Jurkat, Clone E6-1 (cell line): Measurements from ENCODE around the gene ZNRF3.
A peak's percentile ranks its signal among the peaks of the same experiment; 100 is the strongest.

Experiments used
- DNase-seq: peaks from one replicate; pipeline ENCODE4 v3.0.0-alpha.2; 2011; ENCODE audit warnings: low read depth, low spot score
- H3K4me3 ChIP-seq: 2 replicates; pipeline ENCODE4 v1.5.1; 2011; ENCODE audit warnings: mild to moderate bottlenecking, low read length, control low read depth, moderate library complexity

Gene ZNRF3

DNA sequence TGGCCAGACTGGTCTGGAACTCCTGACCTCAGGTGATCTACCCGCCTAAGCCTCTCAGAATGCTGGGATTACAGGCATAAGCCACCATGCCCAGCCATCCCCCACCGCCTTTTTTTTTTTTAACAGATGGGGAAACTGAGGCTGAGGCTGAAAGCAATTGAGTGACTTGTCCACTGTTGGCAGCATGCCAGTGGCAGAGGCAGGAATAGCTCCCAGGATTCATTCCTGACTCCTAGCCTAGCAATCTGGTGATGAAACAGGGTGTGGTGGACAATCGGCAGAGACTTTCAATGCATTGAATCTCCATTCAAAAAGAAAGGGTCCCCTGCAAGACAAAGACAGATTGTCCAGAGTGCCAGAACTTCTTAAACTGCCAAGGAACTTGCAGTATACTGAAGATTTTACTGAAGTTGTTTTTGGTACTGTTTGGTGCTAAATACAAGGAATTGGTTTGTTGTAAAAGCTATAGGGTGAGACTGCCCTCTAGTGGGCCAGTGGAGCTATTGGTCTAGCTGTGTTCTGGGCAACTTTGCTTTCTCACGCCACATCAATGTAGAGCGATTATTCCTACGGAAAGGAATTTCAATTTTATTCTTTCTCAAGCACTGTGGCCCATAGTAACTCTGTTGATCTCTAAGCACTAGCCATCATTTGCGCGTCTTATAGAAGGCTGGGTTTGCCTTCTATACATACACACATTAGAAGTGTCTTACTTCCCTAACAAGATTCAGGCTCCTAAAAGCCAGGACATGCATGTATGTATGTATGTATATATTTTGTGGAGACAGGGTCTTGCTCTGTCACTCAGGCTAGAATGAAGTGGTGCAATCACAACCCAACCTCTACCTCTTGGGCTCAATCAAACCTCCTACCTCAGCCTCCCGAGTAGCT, 157.3 kb downstream of the ZNRF3 start:
- no peak overlapping the region for H3K4me3 ChIP-seq
- DNase-seq, result peak; percentile 78

- DNase-seq, result no peak
- H3K4me3 ChIP-seq, result no peak overlapping the region
Measured at GRCh38 chr22:29041408-29041807, 158.0 kb downstream of the ZNRF3 start.

DNA sequence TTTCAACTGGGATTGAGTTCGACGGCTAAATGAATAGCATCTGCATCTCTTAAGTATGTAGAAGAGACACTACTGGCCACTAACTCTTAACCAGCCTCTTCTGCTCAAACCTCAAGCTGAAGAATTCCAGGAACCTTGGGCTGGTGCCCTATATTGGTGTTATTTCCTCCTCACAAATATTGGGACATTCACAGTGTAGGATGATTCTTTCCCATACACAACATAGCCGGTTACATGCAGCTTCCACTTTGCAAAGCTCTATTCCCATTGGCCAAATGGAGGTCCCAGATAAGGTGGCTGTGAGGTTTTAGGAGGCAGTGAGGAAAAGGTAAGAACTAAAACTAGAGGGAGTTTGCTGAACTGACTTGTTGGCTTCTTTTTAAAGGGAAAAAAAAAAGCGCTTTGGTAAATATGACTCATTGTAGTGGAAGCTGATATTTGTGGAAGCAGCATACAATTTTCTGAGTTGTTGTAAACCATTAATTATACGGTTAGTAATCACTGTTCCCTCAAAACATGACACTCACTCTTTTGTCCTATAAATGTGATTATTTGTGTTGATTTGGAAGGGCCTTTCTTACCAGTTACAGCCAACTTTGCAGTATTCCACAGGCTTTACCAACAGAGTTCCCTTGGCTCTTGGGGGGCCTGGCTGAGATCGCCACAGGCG, 160.7 kb downstream of the ZNRF3 start:
- no peak overlapping the region for H3K4me3 ChIP-seq
- no peak for DNase-seq

GRCh38 chr22:29044657-29045176, 161.3 kb downstream of the ZNRF3 start:
- DNase-seq, result no peak
- no peak overlapping the region for H3K4me3 ChIP-seq

DNA sequence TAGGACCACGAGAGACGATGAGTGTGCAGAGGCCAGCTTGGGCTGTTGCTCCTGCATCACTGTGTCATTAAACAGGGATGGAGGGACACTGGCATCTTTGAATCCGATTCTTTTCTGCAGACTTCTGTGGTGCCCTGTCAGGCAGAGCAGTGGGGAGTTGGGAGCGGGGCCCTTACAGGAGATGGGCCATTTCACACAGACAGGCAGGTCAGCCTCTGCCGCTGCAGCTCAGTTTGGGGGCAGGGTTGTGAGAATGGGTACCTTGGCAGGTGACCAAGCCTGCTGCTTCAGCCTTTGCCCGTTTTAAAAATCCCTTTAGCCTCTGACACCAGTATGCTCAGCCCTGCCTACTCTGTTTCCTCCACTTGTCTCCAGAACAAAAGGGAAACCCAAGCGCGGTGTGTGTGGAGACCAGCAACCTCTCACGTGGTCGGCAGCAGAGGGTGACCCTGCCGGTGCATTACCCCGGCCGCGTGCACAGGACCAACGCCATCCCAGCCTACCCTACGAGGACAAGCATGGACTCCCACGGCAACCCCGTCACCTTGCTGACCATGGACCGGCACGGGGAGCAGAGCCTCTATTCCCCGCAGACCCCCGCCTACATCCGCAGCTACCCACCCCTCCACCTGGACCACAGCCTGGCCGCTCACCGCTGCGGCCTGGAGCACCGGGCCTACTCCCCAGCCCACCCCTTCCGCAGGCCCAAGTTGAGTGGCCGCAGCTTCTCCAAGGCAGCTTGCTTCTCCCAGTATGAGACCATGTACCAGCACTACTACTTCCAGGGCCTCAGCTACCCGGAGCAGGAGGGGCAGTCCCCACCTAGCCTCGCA, 165.7 kb downstream of the ZNRF3 start:
- DNase-seq, result no peak
- no peak overlapping the region for H3K4me3 ChIP-seq

- H3K4me3 ChIP-seq, result no peak overlapping the region
- DNase-seq, result no peak
Measured at GRCh38 chr22:29049655-29050263, 166.4 kb downstream of the ZNRF3 start.

DNA sequence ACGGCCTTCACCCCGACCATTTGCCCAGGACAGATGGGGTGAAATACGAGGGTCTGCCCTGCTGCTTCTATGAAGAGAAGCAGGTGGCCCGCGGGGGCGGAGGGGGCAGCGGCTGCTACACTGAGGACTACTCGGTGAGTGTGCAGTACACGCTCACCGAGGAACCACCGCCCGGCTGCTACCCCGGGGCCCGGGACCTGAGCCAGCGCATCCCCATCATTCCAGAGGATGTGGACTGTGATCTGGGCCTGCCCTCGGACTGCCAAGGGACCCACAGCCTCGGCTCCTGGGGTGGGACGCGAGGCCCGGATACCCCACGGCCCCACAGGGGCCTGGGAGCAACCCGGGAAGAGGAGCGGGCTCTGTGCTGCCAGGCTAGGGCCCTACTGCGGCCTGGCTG, 167.1 kb downstream of the ZNRF3 start:
- H3K4me3 ChIP-seq, result no peak overlapping the region
- no peak for DNase-seq

- no peak overlapping the region for H3K4me3 ChIP-seq
- DNase-seq, result no peak
Measured at GRCh38 chr22:29053048-29053702, 169.8 kb downstream of the ZNRF3 start.

GRCh38 chr22:29054251-29054767, 170.9 kb downstream of the ZNRF3 start:
- H3K4me3 ChIP-seq, result no peak overlapping the region
- no peak for DNase-seq

DNA sequence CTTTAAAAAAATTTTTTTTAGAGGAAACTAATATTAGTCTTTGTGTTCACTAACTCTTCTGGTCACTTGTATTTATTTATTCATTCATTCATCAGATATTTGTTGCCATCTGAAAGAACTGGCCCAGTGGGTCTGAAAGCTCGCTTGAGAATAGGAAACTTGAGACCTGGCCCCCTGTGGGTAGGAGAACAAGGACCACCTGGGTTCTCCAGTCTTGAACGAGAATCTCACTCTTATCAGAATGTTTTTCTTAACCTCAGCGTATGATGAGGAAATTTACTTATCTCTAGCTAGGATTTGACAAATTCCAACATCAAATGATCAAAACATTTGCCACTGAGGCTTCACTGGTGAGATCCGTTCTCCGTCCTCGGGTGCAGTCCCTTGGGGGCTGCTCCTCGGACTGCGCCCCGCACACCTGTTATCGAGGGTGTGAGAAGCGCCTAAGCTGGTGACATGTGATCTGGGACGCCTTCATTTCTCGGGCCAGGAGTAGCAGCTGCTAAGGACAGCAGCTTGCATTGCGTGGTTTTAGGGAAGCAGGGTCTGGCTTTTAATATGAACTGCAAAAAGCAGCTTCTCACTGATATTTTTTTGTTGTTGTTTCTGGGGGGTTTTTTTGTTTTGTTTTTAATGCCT, 171.9 kb downstream of the ZNRF3 start:
- no peak overlapping the region for H3K4me3 ChIP-seq
- no peak for DNase-seq

- no peak for DNase-seq
- no peak overlapping the region for H3K4me3 ChIP-seq
Measured at GRCh38 chr22:29056472-29056871, 173.1 kb downstream of the ZNRF3 start.

- DNase-seq, result no peak
- H3K4me3 ChIP-seq, result no peak overlapping the region
Measured at GRCh38 chr22:29060251-29060869, 177.0 kb downstream of the ZNRF3 start.

- DNase-seq, result no peak
- H3K4me3 ChIP-seq, result no peak overlapping the region
Measured at GRCh38 chr22:29060931-29061330, 177.6 kb downstream of the ZNRF3 start.

GRCh38 chr22:29061773-29062172, 178.4 kb downstream of the ZNRF3 start, which contains the start of gene C22orf31:
Gene C22orf31, minus strand, starts transcription at chr22:29061831. Its CDS starts 39 bp downstream, at chr22:29061792.
- DNase-seq, result peak; percentile 64
- H3K4me3 ChIP-seq, result no peak within 1 kb of the TSS

DNA sequence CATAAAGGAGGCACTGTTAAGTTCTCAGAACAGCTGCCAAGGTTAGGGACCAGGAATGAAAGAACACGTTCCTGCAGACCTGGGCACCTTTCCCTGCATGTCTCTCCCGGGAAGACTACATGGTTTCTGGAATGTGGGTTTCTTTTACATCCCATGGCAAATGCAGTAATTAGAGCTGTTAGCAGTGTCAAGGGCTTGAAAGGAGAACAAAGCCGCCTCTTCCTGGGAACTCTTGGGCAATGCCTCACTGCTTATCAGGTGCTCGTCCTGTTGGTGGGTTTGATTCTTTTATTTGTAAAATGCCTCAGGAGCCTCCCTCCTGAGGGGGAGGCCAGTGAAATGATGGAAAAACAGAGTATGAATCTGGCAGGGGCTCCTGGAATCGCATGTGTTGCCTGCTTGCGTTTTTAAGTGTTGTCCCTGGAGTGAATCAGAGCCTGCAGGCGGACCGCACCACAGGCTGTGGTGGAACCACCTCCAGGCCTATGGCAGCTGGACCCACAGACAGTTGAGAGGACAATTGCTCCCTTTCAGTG, 179.0 kb downstream of the ZNRF3 start:
- H3K4me3 ChIP-seq, result no peak overlapping the region
- no peak for DNase-seq

- peak overlapping the region; percentile 6; the same call in 1 of the 2 replicates for H3K4me3 ChIP-seq
- DNase-seq, result peak; percentile 77
Measured at GRCh38 chr22:29065468-29066190, 182.3 kb downstream of the ZNRF3 start.
